HG03175 (cell line): ENCODE data around the gene XRCC6.
A peak's percentile ranks its signal among the peaks of the same experiment; 100 is the strongest.
"Not testable (repeated sequence)": the region's sequence is repeated elsewhere in the genome, so short reads cannot be mapped to it uniquely, and the experiment has no call there.

ENCODE experiments used
- ATAC-seq: cut with Tn5 transposase; IDR thresholded peaks from one replicate; pipeline ENCODE4 v1.9.1; 2021; ENCODE audit warnings: mild to moderate bottlenecking, moderate library complexity; ENCODE audit not compliant: unreplicated experiment

Gene XRCC6

DNA sequence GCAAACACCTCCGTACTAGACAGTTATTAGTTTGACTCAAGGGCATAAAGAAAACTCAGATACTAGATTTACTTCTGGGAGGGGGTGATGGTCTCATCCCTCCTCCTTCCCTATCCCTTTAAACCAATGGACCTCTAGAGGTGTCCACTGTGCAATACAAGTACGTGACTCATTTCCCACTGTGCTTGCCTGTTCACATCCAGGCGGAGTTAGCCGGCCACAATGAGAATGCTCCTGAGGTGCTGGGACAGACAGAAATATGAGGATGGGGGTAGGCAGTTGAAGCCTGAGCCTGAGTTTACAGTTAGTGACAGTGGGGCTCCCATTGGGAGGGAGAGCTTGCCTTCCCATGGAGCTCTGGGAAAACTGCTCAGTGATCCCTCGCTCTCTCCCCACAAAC lies 23.0 kb upstream of the XRCC6 start:
- no peak for ATAC-seq

- ATAC-seq = no peak
These were observed 22.0 kb upstream of the XRCC6 start for GRCh38 chr22:41598891-41599635.

GRCh38 chr22:41600976-41601375 lies 20.1 kb upstream of the XRCC6 start:
- no peak for ATAC-seq

- ATAC-seq = peak; percentile 56
These were observed 17.2 kb upstream of the XRCC6 start for GRCh38 chr22:41603873-41604332.

- ATAC-seq = no peak
These were observed 12.7 kb upstream of the XRCC6 start for GRCh38 chr22:41608386-41608785.

GRCh38 chr22:41612603-41613306 lies 8.3 kb upstream of the XRCC6 start:
- ATAC-seq = no peak

DNA sequence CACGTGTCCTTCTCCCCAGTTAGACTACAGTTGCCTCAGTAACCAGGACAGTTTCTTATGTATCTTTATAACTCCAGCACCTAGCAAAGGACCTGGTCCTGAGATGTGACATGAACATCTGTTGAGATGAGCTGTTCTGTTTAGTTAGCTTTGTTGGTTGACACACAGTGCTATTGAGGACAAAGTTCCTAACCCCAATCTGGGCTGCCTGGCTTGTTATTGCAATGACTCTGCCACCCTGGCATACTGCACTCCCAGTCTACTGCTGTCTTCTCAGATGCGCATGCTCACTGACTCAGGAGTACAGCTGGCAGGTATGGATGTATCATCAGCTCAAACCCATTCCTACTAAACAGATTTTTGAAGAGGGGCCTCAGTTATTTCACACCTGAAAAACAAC lies 7.6 kb upstream of the XRCC6 start:
- ATAC-seq = no peak

GRCh38 chr22:41619979-41620588 lies 1.0 kb upstream of the XRCC6 start:
- no peak for ATAC-seq

GRCh38 chr22:41620589-41621098 lies 451 bp upstream of the XRCC6 start, which contains the start of gene DESI1:
TSS of gene DESI1 (minus strand) at chr22:41621043. CDS start at chr22:41620839, 204 bp downstream.
- ATAC-seq = peak; percentile 10

GRCh38 chr22:41621911-41622179 lies 750 bp downstream of the XRCC6 start:
- ATAC-seq = no peak

DNA sequence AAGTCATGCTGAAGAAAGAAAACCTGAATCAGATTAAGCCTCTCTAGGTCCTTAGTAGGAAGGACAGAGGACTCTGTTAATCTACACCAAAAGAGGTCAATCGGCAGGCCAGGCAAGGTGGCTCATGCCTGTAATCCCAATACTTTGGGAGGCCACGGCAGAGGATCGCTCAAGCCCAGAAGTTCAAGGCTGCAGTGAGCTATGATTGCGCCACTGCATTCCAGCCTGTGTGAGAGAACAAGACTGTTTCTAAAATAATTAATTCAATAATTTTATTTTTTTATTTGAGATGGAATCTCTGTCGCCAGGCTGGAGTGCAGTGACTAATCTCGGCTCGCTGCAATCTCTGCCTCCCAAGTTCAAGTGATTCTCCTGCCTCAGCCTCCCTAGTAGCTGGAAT lies 4.5 kb downstream of the XRCC6 start:
- no peak for ATAC-seq

GRCh38 chr22:41631115-41631514 lies 10.0 kb downstream of the XRCC6 start:
- ATAC-seq = not testable (repeated sequence)

GRCh38 chr22:41631615-41632014 lies 10.5 kb downstream of the XRCC6 start:
- not testable (repeated sequence) for ATAC-seq

- ATAC-seq = not testable (repeated sequence)
These were observed 13.5 kb downstream of the XRCC6 start for GRCh38 chr22:41634610-41635009.

DNA sequence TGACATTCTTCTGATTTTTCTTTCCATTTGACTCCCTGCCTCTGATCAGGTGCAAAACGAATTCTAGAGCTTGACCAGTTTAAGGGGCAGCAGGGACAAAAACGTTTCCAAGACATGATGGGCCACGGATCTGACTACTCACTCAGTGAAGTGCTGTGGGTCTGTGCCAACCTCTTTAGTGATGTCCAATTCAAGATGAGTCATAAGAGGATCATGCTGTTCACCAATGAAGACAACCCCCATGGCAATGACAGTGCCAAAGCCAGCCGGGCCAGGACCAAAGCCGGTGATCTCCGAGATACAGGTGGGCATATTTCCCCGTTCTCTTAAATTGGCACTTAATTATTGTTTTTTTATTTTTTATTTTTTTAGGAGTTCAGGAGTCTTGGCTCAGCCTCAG lies 15.4 kb downstream of the XRCC6 start:
- ATAC-seq = no peak

DNA sequence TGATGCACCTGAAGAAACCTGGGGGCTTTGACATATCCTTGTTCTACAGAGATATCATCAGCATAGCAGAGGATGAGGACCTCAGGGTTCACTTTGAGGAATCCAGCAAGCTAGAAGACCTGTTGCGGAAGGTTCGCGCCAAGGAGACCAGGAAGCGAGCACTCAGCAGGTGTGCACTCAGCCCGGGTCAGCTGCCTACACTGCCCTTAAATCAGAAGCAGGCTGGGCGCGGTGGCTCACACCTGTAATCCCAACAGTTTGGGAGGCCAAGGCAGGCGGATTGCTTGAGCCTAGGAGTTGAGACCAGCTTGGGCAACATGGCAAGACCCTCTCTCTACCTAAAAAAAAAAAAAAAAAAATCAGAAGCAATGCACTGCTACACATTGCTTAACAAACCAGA lies 16.5 kb downstream of the XRCC6 start:
- not testable (repeated sequence) for ATAC-seq

DNA sequence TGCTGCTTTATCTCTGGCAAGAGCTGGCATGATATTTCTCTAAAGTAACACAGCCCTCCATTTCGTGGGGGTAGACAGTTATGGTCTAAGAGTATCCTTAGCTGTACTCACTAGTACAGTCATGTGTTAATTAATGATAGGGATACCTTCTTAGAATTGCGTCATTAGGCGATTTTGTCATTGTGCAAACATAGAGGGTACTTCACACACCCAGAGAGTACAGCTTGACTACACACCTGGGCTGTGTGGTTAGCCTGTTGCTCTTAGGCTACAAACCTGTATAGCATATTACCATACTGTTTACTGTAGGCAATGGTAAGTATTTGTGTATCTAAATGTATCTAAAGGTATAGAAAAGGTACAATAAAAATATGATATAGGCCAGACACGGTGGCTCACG lies 17.0 kb downstream of the XRCC6 start:
- no peak for ATAC-seq

DNA sequence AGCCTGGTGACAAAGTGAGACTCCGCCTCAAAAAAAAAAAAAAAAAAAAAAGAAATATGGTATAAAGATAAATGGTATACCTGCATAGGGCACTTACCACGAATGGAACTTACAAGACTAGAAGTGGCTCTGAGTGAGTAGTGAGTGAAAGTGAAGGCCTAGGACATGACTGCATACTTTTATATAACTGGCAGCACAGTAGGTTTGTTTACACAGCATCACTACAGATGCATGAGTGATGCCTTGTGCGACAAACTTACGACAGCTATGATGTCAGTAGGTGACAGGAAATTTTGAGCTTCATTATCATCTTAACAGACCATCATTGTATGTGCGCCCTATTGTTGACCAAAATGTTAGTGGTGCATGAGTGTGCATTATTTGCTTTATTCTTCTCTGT lies 17.7 kb downstream of the XRCC6 start:
- no peak for ATAC-seq

GRCh38 chr22:41641854-41642253 lies 20.8 kb downstream of the XRCC6 start:
- no peak for ATAC-seq

DNA sequence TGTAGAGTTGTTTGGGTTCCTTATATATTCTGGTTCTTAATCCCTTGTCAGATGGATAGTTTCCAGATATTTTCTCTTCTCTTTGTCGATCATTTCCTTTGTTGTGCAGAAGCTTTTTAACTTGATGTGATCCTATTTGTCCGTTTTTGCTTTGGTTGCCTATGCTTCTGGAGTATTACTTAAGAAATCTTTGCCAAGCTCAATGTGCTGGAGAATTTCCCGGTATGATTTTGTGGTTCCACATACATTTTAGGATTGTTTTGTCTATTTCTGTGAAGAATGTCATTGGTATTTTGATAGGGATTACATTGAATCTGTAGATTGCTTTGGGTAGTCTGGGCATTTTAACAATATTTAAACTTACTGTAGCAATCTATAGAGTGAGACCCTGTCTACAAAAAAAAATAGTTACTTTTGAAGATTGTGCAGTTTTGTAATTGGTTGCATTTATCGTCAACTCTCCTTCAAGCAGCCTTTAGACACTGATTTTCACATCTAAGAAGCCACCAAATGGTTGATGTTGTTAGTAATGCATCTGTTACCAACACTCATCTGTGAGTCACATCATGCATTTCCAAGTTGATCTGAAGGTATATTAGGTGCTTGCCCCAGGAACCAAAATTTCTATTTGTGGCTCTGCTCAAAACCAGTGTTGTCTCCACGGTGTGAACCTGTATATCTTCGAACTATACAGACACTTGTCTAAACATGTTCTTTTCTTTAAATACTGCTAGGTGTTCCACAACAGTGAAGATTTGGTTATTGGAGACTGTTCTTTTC lies 21.4 kb downstream of the XRCC6 start:
- ATAC-seq = no peak

DNA sequence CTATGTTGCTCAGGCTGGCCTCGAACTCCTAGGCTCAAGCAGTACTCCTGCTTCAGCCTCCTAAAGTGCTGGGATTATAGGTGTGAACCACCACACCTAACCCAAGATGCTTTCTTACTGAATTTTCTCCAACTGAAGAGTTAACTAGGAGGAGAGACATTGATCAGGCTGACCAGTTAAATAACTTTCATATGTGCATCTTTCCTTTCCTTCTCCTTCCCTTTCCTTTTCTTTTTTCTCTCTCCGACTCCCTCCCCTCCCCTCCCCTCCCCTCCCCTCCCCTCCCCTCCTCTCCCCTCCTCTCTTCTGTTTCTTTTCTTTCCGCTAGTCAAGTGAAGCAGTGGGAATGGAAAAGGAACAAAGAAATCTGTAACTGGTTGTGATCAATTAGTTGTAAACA lies 26.7 kb downstream of the XRCC6 start:
- no peak for ATAC-seq
